ENCODE data around the gene CYP2U1.

CYP2U1 gene

GRCh38 chr4:107893171-107894137 lies 37.9 kb upstream of the CYP2U1 start:
- no peak for TF ChIP-seq CTCF (IDR thresholded peaks at IDR 0.05; ENCODE audit: low read depth, low read length)
- no peak for TF ChIP-seq MYC (IDR thresholded peaks at IDR 0.05; ENCODE audit: low read depth, low read length)
- no peak for TF ChIP-seq MAX (IDR thresholded peaks at IDR 0.05; ENCODE audit: low read depth, low read length)
- TF ChIP-seq POLR2A (IDR thresholded peaks at IDR 0.05; ENCODE audit: extremely low read depth, insufficient read length) = no peak
- H3K4me3 ChIP-seq (ENCODE audit: low read depth, low read length) = no peak overlapping the region
- no peak for DNase-seq (ENCODE audit: low read depth)

GRCh38 chr4:107894138-107894603 lies 37.2 kb upstream of the CYP2U1 start:
- TF ChIP-seq MAX (IDR thresholded peaks at IDR 0.05; ENCODE audit: low read depth, low read length) (no peak), MYC (IDR thresholded peaks at IDR 0.05; ENCODE audit: low read depth, low read length) (no peak), CTCF (IDR thresholded peaks at IDR 0.05; ENCODE audit: low read depth, low read length) (no peak), POLR2A (IDR thresholded peaks at IDR 0.05; ENCODE audit: extremely low read depth, insufficient read length) (no peak)
- DNase-seq (ENCODE audit: low read depth) = no peak
- H3K4me3 ChIP-seq (ENCODE audit: low read depth, low read length) = no peak overlapping the region

GRCh38 chr4:107896158-107896645 lies 35.1 kb upstream of the CYP2U1 start:
- TF ChIP-seq MAX (IDR thresholded peaks at IDR 0.05; ENCODE audit: low read depth, low read length) (no peak), CTCF (IDR thresholded peaks at IDR 0.05; ENCODE audit: low read depth, low read length) (no peak), POLR2A (IDR thresholded peaks at IDR 0.05; ENCODE audit: extremely low read depth, insufficient read length) (no peak), MYC (IDR thresholded peaks at IDR 0.05; ENCODE audit: low read depth, low read length) (no peak)
- H3K4me3 ChIP-seq (ENCODE audit: low read depth, low read length) = no peak overlapping the region
- DNase-seq (ENCODE audit: low read depth) = no peak

- no peak for TF ChIP-seq POLR2A (IDR thresholded peaks at IDR 0.05; ENCODE audit: extremely low read depth, insufficient read length)
- no peak for TF ChIP-seq MYC (IDR thresholded peaks at IDR 0.05; ENCODE audit: low read depth, low read length)
- TF ChIP-seq CTCF (IDR thresholded peaks at IDR 0.05; ENCODE audit: low read depth, low read length) = no peak
- TF ChIP-seq MAX (IDR thresholded peaks at IDR 0.05; ENCODE audit: low read depth, low read length) = no peak
- DNase-seq (ENCODE audit: low read depth) = no peak
- no peak overlapping the region for H3K4me3 ChIP-seq (ENCODE audit: low read depth, low read length)
These were observed 34.7 kb upstream of the CYP2U1 start for GRCh38 chr4:107896646-107897045.

GRCh38 chr4:107897823-107898222 lies 33.5 kb upstream of the CYP2U1 start:
- no peak for DNase-seq (ENCODE audit: low read depth)
- TF ChIP-seq CTCF (IDR thresholded peaks at IDR 0.05; ENCODE audit: low read depth, low read length) (no peak), MAX (IDR thresholded peaks at IDR 0.05; ENCODE audit: low read depth, low read length) (no peak), MYC (IDR thresholded peaks at IDR 0.05; ENCODE audit: low read depth, low read length) (no peak), POLR2A (IDR thresholded peaks at IDR 0.05; ENCODE audit: extremely low read depth, insufficient read length) (no peak)
- no peak overlapping the region for H3K4me3 ChIP-seq (ENCODE audit: low read depth, low read length)
